ENCODE measurements around the gene TRIP12. TPM values are rescaled to one million over a fixed set of nuclear protein-coding genes. Genes with fewer than 3 reads are reported as not detected.

The TRIP12 gene
- total RNA-seq, 1 experiment from 2014 or later, result 368 TPM

- Histone ChIP-seq H3K9me3 (ENCODE audit: control insufficient read depth, insufficient read depth, low read depth, low read length) (0 out of 2 replicates have a peak, but pooled peaks cover under 1% of the 10 kb centered on the region), H3K4me3 (ENCODE audit: low read depth in 2 of 2, low read length in 2 of 2) (no peak overlapping the region), H3K4me1 (ENCODE audit: control insufficient read depth, insufficient read depth, low read length) (no peaks in the 10 kb centered on the region), H3K36me3 (ENCODE audit: control insufficient read depth, insufficient read depth, low read length) (no peaks in the 10 kb centered on the region), H3K27me3 (ENCODE audit: control insufficient read depth, insufficient read depth, low read length) (no peaks in the 10 kb centered on the region), H3K27ac (ENCODE audit: low read length) (no peak overlapping the region)
- intact Hi-C loops (cut with micrococcal nuclease; ENCODE audit: unreplicated experiment) (no loop called here), in situ Hi-C loops (cut with HindIII; ENCODE audit: low pct_unique_long_range_greater_than_20kb, low sequenced_read_pairs) (no loop called here)
- ATAC-seq (no peak), DNase-seq (ENCODE audit: low read depth, low spot score) (no peak)
- TF ChIP-seq POLR2AphosphoS5 (IDR thresholded peaks at IDR 0.05; ENCODE audit: low read depth, low read length) (no peak), CTCF (IDR thresholded peaks at IDR 0.05) (no peak), TCF7L2 (IDR thresholded peaks at IDR 0.05; ENCODE audit: low read depth, low read length) (no peak), SIN3A (IDR thresholded peaks at IDR 0.05; ENCODE audit: borderline replicate concordance, insufficient read depth, low read depth, low read length) (no peak)
- TF ChIP-seq, protein P1, sequence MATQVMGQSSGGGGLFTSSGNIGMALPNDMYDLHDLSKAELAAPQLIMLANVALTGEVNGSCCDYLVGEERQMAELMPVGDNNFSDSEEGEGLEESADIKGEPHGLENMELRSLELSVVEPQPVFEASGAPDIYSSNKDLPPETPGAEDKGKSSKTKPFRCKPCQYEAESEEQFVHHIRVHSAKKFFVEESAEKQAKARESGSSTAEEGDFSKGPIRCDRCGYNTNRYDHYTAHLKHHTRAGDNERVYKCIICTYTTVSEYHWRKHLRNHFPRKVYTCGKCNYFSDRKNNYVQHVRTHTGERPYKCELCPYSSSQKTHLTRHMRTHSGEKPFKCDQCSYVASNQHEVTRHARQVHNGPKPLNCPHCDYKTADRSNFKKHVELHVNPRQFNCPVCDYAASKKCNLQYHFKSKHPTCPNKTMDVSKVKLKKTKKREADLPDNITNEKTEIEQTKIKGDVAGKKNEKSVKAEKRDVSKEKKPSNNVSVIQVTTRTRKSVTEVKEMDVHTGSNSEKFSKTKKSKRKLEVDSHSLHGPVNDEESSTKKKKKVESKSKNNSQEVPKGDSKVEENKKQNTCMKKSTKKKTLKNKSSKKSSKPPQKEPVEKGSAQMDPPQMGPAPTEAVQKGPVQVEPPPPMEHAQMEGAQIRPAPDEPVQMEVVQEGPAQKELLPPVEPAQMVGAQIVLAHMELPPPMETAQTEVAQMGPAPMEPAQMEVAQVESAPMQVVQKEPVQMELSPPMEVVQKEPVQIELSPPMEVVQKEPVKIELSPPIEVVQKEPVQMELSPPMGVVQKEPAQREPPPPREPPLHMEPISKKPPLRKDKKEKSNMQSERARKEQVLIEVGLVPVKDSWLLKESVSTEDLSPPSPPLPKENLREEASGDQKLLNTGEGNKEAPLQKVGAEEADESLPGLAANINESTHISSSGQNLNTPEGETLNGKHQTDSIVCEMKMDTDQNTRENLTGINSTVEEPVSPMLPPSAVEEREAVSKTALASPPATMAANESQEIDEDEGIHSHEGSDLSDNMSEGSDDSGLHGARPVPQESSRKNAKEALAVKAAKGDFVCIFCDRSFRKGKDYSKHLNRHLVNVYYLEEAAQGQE (IDR thresholded peaks at IDR 0.05; ENCODE audit: insufficient read depth in 1 of 2, low read depth in 2 of 2, low read length in 1 of 2), result no peak
- ChIA-PET POLR2A (no interaction called here), CTCF (no interaction called here)
- no TSS peak for BruUV-seq (replicated peaks)
Observed at GRCh38 chr2:229731916-229732315, 189.9 kb downstream of the TRIP12 start.

DNA sequence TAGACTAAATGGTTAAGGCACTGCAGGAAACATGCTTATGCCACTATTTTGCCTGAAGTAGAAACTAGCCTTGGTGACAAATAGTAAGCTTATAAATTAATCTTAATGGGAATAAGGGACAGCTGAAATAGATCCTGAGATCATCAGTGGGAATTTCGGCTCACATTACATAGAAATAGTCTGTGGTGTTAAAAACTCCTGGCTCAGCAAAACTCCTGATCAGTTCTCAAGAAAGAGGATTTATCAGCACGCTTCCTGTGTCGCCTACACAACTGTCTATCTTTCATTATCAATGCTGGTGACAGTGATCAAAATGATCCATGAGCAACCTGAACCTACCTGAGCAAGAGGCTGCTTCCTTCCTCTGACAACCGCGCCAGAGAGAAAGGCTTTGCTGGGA lies 190.4 kb downstream of the TRIP12 start:
- TF ChIP-seq TCF7L2 (IDR thresholded peaks at IDR 0.05; ENCODE audit: low read depth, low read length), result no peak
- TF ChIP-seq, protein P1 (IDR thresholded peaks at IDR 0.05; ENCODE audit: insufficient read depth in 1 of 2, low read depth in 2 of 2, low read length in 1 of 2), result no peak
- TF ChIP-seq POLR2AphosphoS5 (IDR thresholded peaks at IDR 0.05; ENCODE audit: low read depth, low read length), result no peak
- TF ChIP-seq CTCF (IDR thresholded peaks at IDR 0.05), result no peak
- TF ChIP-seq SIN3A (IDR thresholded peaks at IDR 0.05; ENCODE audit: borderline replicate concordance, insufficient read depth, low read depth, low read length), result no peak
- BruUV-seq (replicated peaks), result no TSS peak
- Histone ChIP-seq H3K4me3 (ENCODE audit: low read depth in 2 of 2, low read length in 2 of 2) (no peak overlapping the region), H3K4me1 (ENCODE audit: control insufficient read depth, insufficient read depth, low read length) (no peaks in the 10 kb centered on the region), H3K36me3 (ENCODE audit: control insufficient read depth, insufficient read depth, low read length) (no peaks in the 10 kb centered on the region), H3K27ac (ENCODE audit: low read length) (no peak overlapping the region), H3K27me3 (ENCODE audit: control insufficient read depth, insufficient read depth, low read length) (no peaks in the 10 kb centered on the region), H3K9me3 (ENCODE audit: control insufficient read depth, insufficient read depth, low read depth, low read length) (no peaks in the 10 kb centered on the region)
- POLR2A ChIA-PET, result no interaction called here
- CTCF ChIA-PET, result no interaction called here
- no peak for ATAC-seq
- no peak for DNase-seq (ENCODE audit: low read depth, low spot score)
- intact Hi-C loops (cut with micrococcal nuclease; ENCODE audit: unreplicated experiment), result no loop called here
- in situ Hi-C loops (cut with HindIII; ENCODE audit: low pct_unique_long_range_greater_than_20kb, low sequenced_read_pairs), result no loop called here
